HepG2 (cell line): Measurements from ENCODE around the gene TREML4.

Experiments
- FOSL1 ChIP-seq: sonication (generic); formaldehyde crosslinking; IDR thresholded peaks from 2 replicates; pipeline ENCODE4 v1.9.0; 2021; ENCODE audit warnings: missing genetic modification reagents, borderline replicate concordance
- JUNB ChIP-seq: sonication (generic); formaldehyde crosslinking; IDR thresholded peaks from 2 replicates; pipeline ENCODE4 v1.8.0; 2022; ENCODE audit warnings: missing genetic modification reagents, mild to moderate bottlenecking, borderline replicate concordance
- POLR2AphosphoS5 ChIP-seq: IDR thresholded peaks from 2 replicates; pipeline ENCODE4 v1.6.1; 2012; ENCODE audit warnings: low read depth, low read length
- SUZ12 ChIP-seq: fragments of 150-350 bp; IDR thresholded peaks from 2 replicates; pipeline ENCODE4 v1.6.1; 2014; ENCODE audit warnings: low read depth, low read length
- ZBTB3 ChIP-seq: sonication (generic); formaldehyde crosslinking; IDR thresholded peaks from 2 replicates; pipeline ENCODE4 v1.4.0; 2020; ENCODE audit warnings: low read depth, mild to moderate bottlenecking, moderate library complexity, missing genetic modification reagents, borderline replicate concordance
- ZNF331 ChIP-seq: sonication (generic); formaldehyde crosslinking; IDR thresholded peaks from 2 replicates; pipeline ENCODE4 v1.4.0; 2020; ENCODE audit warnings: missing genetic modification reagents
- ZNF776 ChIP-seq: sonication (generic); formaldehyde crosslinking; IDR thresholded peaks from 2 replicates; pipeline ENCODE4 v1.4.0; 2020; ENCODE audit warnings: mild to moderate bottlenecking, missing genetic modification reagents
- TF ChIP-seq, protein P1 (sequence below): sonication (generic); formaldehyde crosslinking; IDR thresholded peaks from 2 replicates; pipeline ENCODE4 v1.4.0; 2020; ENCODE audit warnings: missing genetic modification reagents, borderline replicate concordance

- TF ChIP-seq JUNB (CRISPR knock-in tag) = no peak
- TF ChIP-seq POLR2AphosphoS5 = no peak
- TF ChIP-seq ZNF776 (CRISPR knock-in tag) = no peak
- TF ChIP-seq FOSL1 (CRISPR knock-in tag) = no peak
- no peak for TF ChIP-seq SUZ12
- TF ChIP-seq, protein P1, sequence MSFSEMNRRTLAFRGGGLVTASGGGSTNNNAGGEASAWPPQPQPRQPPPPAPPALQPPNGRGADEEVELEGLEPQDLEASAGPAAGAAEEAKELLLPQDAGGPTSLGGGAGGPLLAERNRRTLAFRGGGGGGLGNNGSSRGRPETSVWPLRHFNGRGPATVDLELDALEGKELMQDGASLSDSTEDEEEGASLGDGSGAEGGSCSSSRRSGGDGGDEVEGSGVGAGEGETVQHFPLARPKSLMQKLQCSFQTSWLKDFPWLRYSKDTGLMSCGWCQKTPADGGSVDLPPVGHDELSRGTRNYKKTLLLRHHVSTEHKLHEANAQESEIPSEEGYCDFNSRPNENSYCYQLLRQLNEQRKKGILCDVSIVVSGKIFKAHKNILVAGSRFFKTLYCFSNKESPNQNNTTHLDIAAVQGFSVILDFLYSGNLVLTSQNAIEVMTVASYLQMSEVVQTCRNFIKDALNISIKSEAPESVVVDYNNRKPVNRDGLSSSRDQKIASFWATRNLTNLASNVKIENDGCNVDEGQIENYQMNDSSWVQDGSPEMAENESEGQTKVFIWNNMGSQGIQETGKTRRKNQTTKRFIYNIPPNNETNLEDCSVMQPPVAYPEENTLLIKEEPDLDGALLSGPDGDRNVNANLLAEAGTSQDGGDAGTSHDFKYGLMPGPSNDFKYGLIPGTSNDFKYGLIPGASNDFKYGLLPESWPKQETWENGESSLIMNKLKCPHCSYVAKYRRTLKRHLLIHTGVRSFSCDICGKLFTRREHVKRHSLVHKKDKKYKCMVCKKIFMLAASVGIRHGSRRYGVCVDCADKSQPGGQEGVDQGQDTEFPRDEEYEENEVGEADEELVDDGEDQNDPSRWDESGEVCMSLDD = no peak
- no peak for TF ChIP-seq ZNF331 (CRISPR knock-in tag)
- TF ChIP-seq ZBTB3 (CRISPR knock-in tag) = no peak
These were observed 41.6 kb downstream of the TREML4 start for GRCh38 chr6:41269716-41270115.
